Measurements from ENCODE around the gene SGCD.

GRCh38 chr5:156400231-156400986 lies 73.4 kb downstream of the SGCD start:
- no peak for TF ChIP-seq POLR2AphosphoS5 (IDR thresholded peaks at IDR 0.05; ENCODE audit: low read depth)
- no peak for TF ChIP-seq CTCF (IDR thresholded peaks at IDR 0.05; ENCODE audit: insufficient read depth, low read length)
- TF ChIP-seq GABPA (IDR thresholded peaks at IDR 0.05; ENCODE audit: low read depth), result no peak
- TF ChIP-seq REST (IDR thresholded peaks at IDR 0.05; ENCODE audit: insufficient replicate concordance, low read depth), result no peak
- no peak for TF ChIP-seq SPI1 (IDR thresholded peaks at IDR 0.05; ENCODE audit: borderline replicate concordance, low read depth)
